MM.1S (cell line): ENCODE results near the gene PRKAR1B.

Experiments used
- CTCF ChIP-seq: fragments of 300-600 bp; sonication (generic); IDR thresholded peaks from 2 replicates; pipeline ENCODE4 v1.5.1; 2016; ENCODE audit warnings: antibody characterized with exemption, low read length, mixed read lengths
- EZH2 ChIP-seq: fragments of 300-600 bp; sonication (generic); optimal IDR thresholded peaks from 2 replicates; pipeline ENCODE3; 2017; ENCODE audit warnings: low read depth, mild to moderate bottlenecking, antibody characterized with exemption, low read length, mixed read lengths
- EZH2phosphoT487 ChIP-seq: fragments of 300-600 bp; sonication (generic); IDR thresholded peaks from 2 replicates; pipeline ENCODE4 v1.6.1; 2018; ENCODE audit warnings: antibody characterized with exemption, low read length

DNA sequence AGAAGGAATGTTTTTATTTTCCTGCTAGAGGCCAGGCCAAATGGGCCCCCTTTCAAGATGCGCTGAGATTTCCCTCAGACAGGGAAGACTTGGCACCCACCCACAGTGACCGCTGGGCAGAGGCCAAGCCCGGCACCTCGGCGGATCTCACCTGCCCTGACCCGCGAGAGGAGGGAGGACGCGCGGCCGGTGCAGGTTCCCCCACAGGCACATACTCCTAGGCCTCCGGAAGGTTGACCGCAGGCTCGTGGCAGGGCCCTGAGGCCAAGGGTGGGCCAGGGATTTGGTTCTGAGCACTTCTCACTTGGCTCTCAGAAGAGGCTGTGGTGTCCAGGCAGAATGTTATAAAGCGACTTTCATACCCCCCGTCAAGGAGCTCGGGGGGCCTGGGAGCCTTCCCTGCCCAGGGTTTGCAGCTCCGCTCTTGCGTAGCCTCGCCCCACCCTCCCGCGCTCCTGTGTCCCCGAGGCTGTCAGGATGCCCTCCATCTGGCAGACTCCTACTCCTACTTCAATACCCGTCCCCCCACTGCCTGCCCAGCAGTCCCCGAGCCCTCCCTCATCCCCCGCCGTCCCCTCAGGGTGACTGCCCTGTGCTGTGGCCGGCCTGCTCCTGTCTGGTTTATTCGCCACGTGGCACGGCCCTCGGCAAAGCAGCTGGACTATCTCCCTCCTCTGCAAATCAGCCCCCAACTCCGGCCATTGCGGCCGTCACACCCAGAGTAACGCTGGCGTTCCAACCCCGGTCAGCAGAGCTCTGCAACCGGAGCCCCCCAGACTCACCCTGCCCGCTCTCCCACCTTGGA lies 156.9 kb downstream of the PRKAR1B start:
- no peak for TF ChIP-seq CTCF
- no peak for TF ChIP-seq EZH2phosphoT487
- TF ChIP-seq EZH2: no peak
